SK-N-SH treated with all-trans-retinoic acid at 6 μM for 48 hours (cell line): ENCODE data around the gene DHRS4L2.
"Not testable (repeated sequence)": the region's sequence is repeated elsewhere in the genome, so short reads cannot be mapped to it uniquely, and the experiment has no call there.

Source experiments
- BACH2 ChIP-seq: fragments of 250-450 bp; sonication (Bioruptor Pico); IDR thresholded peaks from 2 replicates; pipeline ENCODE4 v1.9.0; 2021; ENCODE audit warnings: mild to moderate bottlenecking, borderline replicate concordance
- ESRRG ChIP-seq: fragments of 250-450 bp; sonication (Bioruptor Pico); IDR thresholded peaks from 2 replicates; pipeline ENCODE4 v1.6.1; 2021; ENCODE audit warnings: mild to moderate bottlenecking
- PATZ1 ChIP-seq: fragments of 250-450 bp; sonication (Bioruptor Pico); IDR thresholded peaks from 2 replicates; pipeline ENCODE4 v1.8.0; 2020; ENCODE audit warnings: mild to moderate bottlenecking, moderate library complexity, borderline replicate concordance
- RARB ChIP-seq: fragments of 250-450 bp; sonication (Bioruptor Pico); IDR thresholded peaks from 2 replicates; pipeline ENCODE4 v1.8.0; 2021; ENCODE audit warnings: mild to moderate bottlenecking, moderate library complexity
- TOX ChIP-seq: fragments of 250-450 bp; sonication (Bioruptor Pico); IDR thresholded peaks from 2 replicates; pipeline ENCODE4 v1.8.0; 2021; ENCODE audit warnings: mild to moderate bottlenecking, moderate library complexity, borderline replicate concordance
- TSHZ2 ChIP-seq: fragments of 250-450 bp; sonication (Bioruptor Pico); IDR thresholded peaks from 2 replicates; pipeline ENCODE4 v1.5.0; 2020; ENCODE audit warnings: mild to moderate bottlenecking, moderate library complexity
- ZNF565 ChIP-seq: fragments of 450-650 bp; formaldehyde crosslinking; conservative IDR thresholded peaks from 2 replicates; pipeline ENCODE4 v1.5.0; 2020; ENCODE audit warnings: low read depth, mild to moderate bottlenecking, moderate library complexity
- ZNF70 ChIP-seq: fragments of 450-650 bp; formaldehyde crosslinking; IDR thresholded peaks from 2 replicates; pipeline ENCODE4 v1.5.0; 2020; ENCODE audit warnings: mild to moderate bottlenecking, moderate library complexity

GRCh38 chr14:23996009-23996408 lies 7.3 kb downstream of the DHRS4L2 start:
- not testable (repeated sequence) for TF ChIP-seq TOX, ESRRG, ZNF565, ZNF70, TSHZ2, RARB, BACH2, PATZ1 (CRISPR knock-in tag)
